ENCODE measurements around the gene KYAT1.

The KYAT1 gene

GRCh38 chr9:128903871-128904620 lies 22.3 kb upstream of the KYAT1 start:
- DNase-seq (ENCODE audit: extremely low read depth, insufficient read length), result no peak
- Histone ChIP-seq H3K27me3 (replicated peaks; ENCODE audit: control insufficient read depth, insufficient read depth, low read length) (no peaks in the 10 kb centered on the region), H3K4me3 (replicated peaks; ENCODE audit: low read depth, low read length) (no peak overlapping the region), H3K36me3 (ENCODE audit: control insufficient read depth, insufficient read depth, low read length) (peaks cover 13% of the 10 kb centered on the region)
- TF ChIP-seq CTCF (IDR thresholded peaks at IDR 0.05; ENCODE audit: insufficient read depth, low read length, poor library complexity, severe bottlenecking), result no peak

GRCh38 chr9:128903079-128903461 lies 21.3 kb upstream of the KYAT1 start:
- Histone ChIP-seq H3K36me3 (ENCODE audit: control insufficient read depth, insufficient read depth, low read length) (peaks cover 8% of the 10 kb centered on the region), H3K4me3 (replicated peaks; ENCODE audit: low read depth, low read length) (no peak overlapping the region), H3K27me3 (replicated peaks; ENCODE audit: control insufficient read depth, insufficient read depth, low read length) (no peaks in the 10 kb centered on the region)
- DNase-seq (ENCODE audit: extremely low read depth, insufficient read length), result no peak
- no peak for TF ChIP-seq CTCF (IDR thresholded peaks at IDR 0.05; ENCODE audit: insufficient read depth, low read length, poor library complexity, severe bottlenecking)

GRCh38 chr9:128902351-128903078 lies 20.8 kb upstream of the KYAT1 start:
- H3K4me3 ChIP-seq (replicated peaks; ENCODE audit: low read depth, low read length), result peak overlapping the region; percentile 11; the same call in 1 of the 2 replicates
- DNase-seq (ENCODE audit: extremely low read depth, insufficient read length), result peak; percentile 76

GRCh38 chr9:128901822-128902221 lies 20.1 kb upstream of the KYAT1 start:
- no peak for TF ChIP-seq CTCF (IDR thresholded peaks at IDR 0.05; ENCODE audit: insufficient read depth, low read length, poor library complexity, severe bottlenecking)
- no peaks in the 10 kb centered on the region for H3K27me3 ChIP-seq (replicated peaks; ENCODE audit: control insufficient read depth, insufficient read depth, low read length)
- no peak overlapping the region for H3K4me3 ChIP-seq (replicated peaks; ENCODE audit: low read depth, low read length)
- H3K36me3 ChIP-seq (ENCODE audit: control insufficient read depth, insufficient read depth, low read length), result peaks cover 2% of the 10 kb centered on the region
- no peak for DNase-seq (ENCODE audit: extremely low read depth, insufficient read length)

More at GRCh38 chr9:128902351-128903078, 20.8 kb upstream of the KYAT1 start:
- no peak for TF ChIP-seq CTCF (IDR thresholded peaks at IDR 0.05; ENCODE audit: insufficient read depth, low read length, poor library complexity, severe bottlenecking)
- Histone ChIP-seq H3K36me3 (ENCODE audit: control insufficient read depth, insufficient read depth, low read length) (peaks cover 4% of the 10 kb centered on the region), H3K27me3 (replicated peaks; ENCODE audit: control insufficient read depth, insufficient read depth, low read length) (no peaks in the 10 kb centered on the region)

GRCh38 chr9:128901379-128901778 lies 19.6 kb upstream of the KYAT1 start:
- TF ChIP-seq CTCF (IDR thresholded peaks at IDR 0.05; ENCODE audit: insufficient read depth, low read length, poor library complexity, severe bottlenecking), result no peak

More at GRCh38 chr9:128901379-128901778, 19.6 kb upstream of the KYAT1 start:
- no peak overlapping the region for H3K4me3 ChIP-seq (replicated peaks; ENCODE audit: low read depth, low read length)
- H3K36me3 ChIP-seq (ENCODE audit: control insufficient read depth, insufficient read depth, low read length), result peaks cover 2% of the 10 kb centered on the region
- no peak for DNase-seq (ENCODE audit: extremely low read depth, insufficient read length)
- H3K27me3 ChIP-seq (replicated peaks; ENCODE audit: control insufficient read depth, insufficient read depth, low read length), result no peaks in the 10 kb centered on the region
